ENCODE data around the gene SNTG2. TPM values are rescaled to one million over a fixed set of nuclear protein-coding genes. Genes with fewer than 3 reads are reported as not detected.

Gene SNTG2
- total and polyA plus RNA-seq, 7 donors: 0.26 to 1.7 (median 0.73) TPM; not detected in 2

GRCh38 chr2:1235806-1236205, 285.2 kb downstream of the SNTG2 start:
- WGBS, 3 donors: 72 to 81% (median 77%) methylated on average over 5 of the region's 5 CpGs
- no peak for ATAC-seq
- no peaks in the 10 kb centered on the region for H3K4me1 ChIP-seq
- H3K36me3 ChIP-seq (ENCODE audit: insufficient read depth in 1 of 2, low read depth in 1 of 2): no peaks in the 10 kb centered on the region
- intact Hi-C loops (cut with DNase I): no loop called here
- H3K27ac ChIP-seq: no peak overlapping the region
- no peak for DNase-seq
- H3K27me3 ChIP-seq (ENCODE audit: insufficient read depth in 3 of 3, low read length in 2 of 3): no peaks in the 10 kb centered on the region
- no peak overlapping the region for H3K4me3 ChIP-seq
- no peak for TF ChIP-seq CTCF (IDR thresholded peaks at IDR 0.05)
- no peaks in the 10 kb centered on the region for H3K9me3 ChIP-seq

- Histone ChIP-seq H3K4me3 (no peak overlapping the region), H3K27ac (no peak overlapping the region), H3K36me3 (ENCODE audit: insufficient read depth in 1 of 2, low read depth in 1 of 2) (no peaks in the 10 kb centered on the region), H3K27me3 (ENCODE audit: insufficient read depth in 3 of 3, low read length in 2 of 3) (no peaks in the 10 kb centered on the region), H3K9me3 (no peaks in the 10 kb centered on the region), H3K4me1 (no peaks in the 10 kb centered on the region)
- 91 to 94% (median 93%) methylated on average over 1 of the region's 1 CpG for WGBS, 3 donors
- ATAC-seq: no peak
- no peak for DNase-seq
- no peak for TF ChIP-seq CTCF (IDR thresholded peaks at IDR 0.05)
- intact Hi-C loops (cut with DNase I): no loop called here
Measured at GRCh38 chr2:1236606-1237005, 286.0 kb downstream of the SNTG2 start.

- ATAC-seq (no peak), DNase-seq (no peak)
- intact Hi-C loops (cut with DNase I): no loop called here
Measured at GRCh38 chr2:1237783-1238182, 287.1 kb downstream of the SNTG2 start.

GRCh38 chr2:1238598-1239138, 288.0 kb downstream of the SNTG2 start:
- no peak for DNase-seq
- TF ChIP-seq CTCF (IDR thresholded peaks at IDR 0.05): no peak
- H3K36me3 ChIP-seq (ENCODE audit: insufficient read depth in 1 of 2, low read depth in 1 of 2): no peaks in the 10 kb centered on the region
- WGBS, 3 donors: 75 to 78% (median 78%) methylated on average over 14 of the region's 14 CpGs
- no peaks in the 10 kb centered on the region for H3K4me1 ChIP-seq
- no peak overlapping the region for H3K4me3 ChIP-seq
- intact Hi-C loops (cut with DNase I): no loop called here
- no peaks in the 10 kb centered on the region for H3K9me3 ChIP-seq
- no peak overlapping the region for H3K27ac ChIP-seq
- H3K27me3 ChIP-seq (ENCODE audit: insufficient read depth in 3 of 3, low read length in 2 of 3): no peaks in the 10 kb centered on the region
- ATAC-seq: no peak

More at GRCh38 chr2:1237783-1238182, 287.1 kb downstream of the SNTG2 start:
- H3K4me3 ChIP-seq: no peak overlapping the region
- no peaks in the 10 kb centered on the region for H3K27me3 ChIP-seq (ENCODE audit: insufficient read depth in 3 of 3, low read length in 2 of 3)
- no peak overlapping the region for H3K27ac ChIP-seq
- no peaks in the 10 kb centered on the region for H3K36me3 ChIP-seq (ENCODE audit: insufficient read depth in 1 of 2, low read depth in 1 of 2)
- WGBS, 3 donors: 72 to 78% (median 72%) methylated on average over 18 of the region's 18 CpGs
- H3K9me3 ChIP-seq: no peaks in the 10 kb centered on the region
- no peak for TF ChIP-seq CTCF (IDR thresholded peaks at IDR 0.05)
- no peaks in the 10 kb centered on the region for H3K4me1 ChIP-seq

- Histone ChIP-seq H3K27ac (peak overlapping the region; percentile 50), H3K4me1 (no peaks in the 10 kb centered on the region), H3K9me3 (no peaks in the 10 kb centered on the region), H3K36me3 (ENCODE audit: insufficient read depth in 1 of 2, low read depth in 1 of 2) (no peaks in the 10 kb centered on the region), H3K27me3 (ENCODE audit: insufficient read depth in 3 of 3, low read length in 2 of 3) (peaks cover 0 to under 1% (median 0%) of the 10 kb centered on the region in 3 donors), H3K4me3 (no peak overlapping the region)
- intact Hi-C loops (cut with DNase I): loop anchor here in 1 of 2 donors (10.0 kb wide), 1 partner anchor 130 kb away; no protein-coding TSS in a partner anchor
- TF ChIP-seq CTCF (IDR thresholded peaks at IDR 0.05): no peak
- no peak for DNase-seq
- WGBS, 3 donors: 76 to 89% (median 84%) methylated on average over 2 of the region's 2 CpGs
- no peak for ATAC-seq
Measured at GRCh38 chr2:1245193-1245592, 294.5 kb downstream of the SNTG2 start.
